Bronchial epithelial cell (primary cell): ENCODE data around the gene MACC1. TPM values are rescaled to one million over a fixed set of nuclear protein-coding genes. Genes with fewer than 3 reads are reported as not detected.

Source experiments
- DNase-seq: peaks from one replicate; pipeline ENCODE4 v3.0.0-alpha.2; 2010; ENCODE audit warnings: low read depth
- FAIRE-seq: peaks from 2 replicates; lab custom pipeline; 2011; peaks lifted over from hg19 to GRCh38; lab: Jason Lieb, UNC
- H3K27me3 ChIP-seq: 2 replicates; pipeline ENCODE4 v1.5.1; 2011; ENCODE audit warnings: low read length; ENCODE audit not compliant: control insufficient read depth, insufficient read depth
- H3K36me3 ChIP-seq: 2 replicates; pipeline ENCODE4 v1.5.1; 2011; ENCODE audit warnings: low read length; ENCODE audit not compliant: control insufficient read depth, insufficient read depth
- H3K4me3 ChIP-seq: 2 replicates; pipeline ENCODE4 v1.5.1; 2011; ENCODE audit warnings: mild to moderate bottlenecking, low read depth, low read length, control low read depth
- total RNA-seq: library from RNA; depleted of rRNA; stranded (reverse); fragments of >200 nt; gene quantifications from 2 replicates; pipeline ENCODE4 v1.2.1, GENCODE V29; 2014
- TF ChIP-seq, protein P1 (sequence below): IDR thresholded peaks from 2 replicates; pipeline ENCODE4 v1.5.1; 2011; ENCODE audit warnings: mild to moderate bottlenecking, moderate library complexity, low read length, control low read depth, inconsistent platforms; ENCODE audit not compliant: insufficient read depth, severe bottlenecking

MACC1 gene
- total RNA-seq, 1 donor from 2014 or later: 15.5 TPM

DNA sequence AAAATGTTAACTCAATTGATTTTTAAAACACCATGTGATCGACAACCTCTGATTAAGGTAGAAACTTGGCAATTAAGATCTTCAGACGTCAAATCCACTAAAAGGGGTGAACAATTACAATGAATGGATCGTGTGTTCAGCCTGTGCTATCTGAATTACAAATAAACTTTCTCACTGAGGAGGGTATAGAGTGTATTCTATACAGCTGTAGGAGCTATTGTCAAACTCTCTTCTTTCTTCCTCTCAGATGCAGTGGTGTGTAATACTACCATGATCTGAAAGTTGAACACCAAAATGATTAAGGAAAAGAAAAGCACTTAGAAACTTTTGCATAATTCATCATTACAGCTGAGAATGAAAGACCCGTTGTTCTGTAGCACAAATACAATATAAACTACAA, 32.2 kb upstream of the MACC1 start:
- TF ChIP-seq, protein P1, sequence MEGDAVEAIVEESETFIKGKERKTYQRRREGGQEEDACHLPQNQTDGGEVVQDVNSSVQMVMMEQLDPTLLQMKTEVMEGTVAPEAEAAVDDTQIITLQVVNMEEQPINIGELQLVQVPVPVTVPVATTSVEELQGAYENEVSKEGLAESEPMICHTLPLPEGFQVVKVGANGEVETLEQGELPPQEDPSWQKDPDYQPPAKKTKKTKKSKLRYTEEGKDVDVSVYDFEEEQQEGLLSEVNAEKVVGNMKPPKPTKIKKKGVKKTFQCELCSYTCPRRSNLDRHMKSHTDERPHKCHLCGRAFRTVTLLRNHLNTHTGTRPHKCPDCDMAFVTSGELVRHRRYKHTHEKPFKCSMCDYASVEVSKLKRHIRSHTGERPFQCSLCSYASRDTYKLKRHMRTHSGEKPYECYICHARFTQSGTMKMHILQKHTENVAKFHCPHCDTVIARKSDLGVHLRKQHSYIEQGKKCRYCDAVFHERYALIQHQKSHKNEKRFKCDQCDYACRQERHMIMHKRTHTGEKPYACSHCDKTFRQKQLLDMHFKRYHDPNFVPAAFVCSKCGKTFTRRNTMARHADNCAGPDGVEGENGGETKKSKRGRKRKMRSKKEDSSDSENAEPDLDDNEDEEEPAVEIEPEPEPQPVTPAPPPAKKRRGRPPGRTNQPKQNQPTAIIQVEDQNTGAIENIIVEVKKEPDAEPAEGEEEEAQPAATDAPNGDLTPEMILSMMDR: no peak
- DNase-seq (no peak), FAIRE-seq (no peak)
- Histone ChIP-seq H3K27me3 (no peaks in the 10 kb centered on the region), H3K36me3 (no peaks in the 10 kb centered on the region), H3K4me3 (no peak overlapping the region)

DNA sequence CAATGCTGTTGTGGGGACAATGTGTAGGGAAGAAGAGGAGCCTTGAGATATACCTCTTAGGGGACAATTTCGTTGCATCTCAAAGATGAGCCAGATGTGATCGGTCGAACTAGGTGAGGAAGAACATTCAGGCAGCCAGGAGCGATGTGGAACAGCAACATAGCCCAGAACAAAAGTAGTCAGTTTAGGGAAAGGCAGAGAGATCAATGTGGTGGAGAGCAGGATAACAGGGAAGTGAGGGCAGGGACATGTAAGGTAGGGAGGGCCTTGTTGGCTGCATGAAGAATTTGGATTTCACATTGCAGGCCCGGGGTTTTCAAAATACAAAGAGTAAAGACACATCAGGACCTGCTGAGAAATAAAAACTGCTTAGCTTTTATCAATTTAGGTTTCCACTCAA, 29.1 kb upstream of the MACC1 start:
- FAIRE-seq (no peak), DNase-seq (no peak)
- TF ChIP-seq, protein P1: no peak
- Histone ChIP-seq H3K4me3 (no peak overlapping the region), H3K36me3 (no peaks in the 10 kb centered on the region), H3K27me3 (no peaks in the 10 kb centered on the region)

DNA sequence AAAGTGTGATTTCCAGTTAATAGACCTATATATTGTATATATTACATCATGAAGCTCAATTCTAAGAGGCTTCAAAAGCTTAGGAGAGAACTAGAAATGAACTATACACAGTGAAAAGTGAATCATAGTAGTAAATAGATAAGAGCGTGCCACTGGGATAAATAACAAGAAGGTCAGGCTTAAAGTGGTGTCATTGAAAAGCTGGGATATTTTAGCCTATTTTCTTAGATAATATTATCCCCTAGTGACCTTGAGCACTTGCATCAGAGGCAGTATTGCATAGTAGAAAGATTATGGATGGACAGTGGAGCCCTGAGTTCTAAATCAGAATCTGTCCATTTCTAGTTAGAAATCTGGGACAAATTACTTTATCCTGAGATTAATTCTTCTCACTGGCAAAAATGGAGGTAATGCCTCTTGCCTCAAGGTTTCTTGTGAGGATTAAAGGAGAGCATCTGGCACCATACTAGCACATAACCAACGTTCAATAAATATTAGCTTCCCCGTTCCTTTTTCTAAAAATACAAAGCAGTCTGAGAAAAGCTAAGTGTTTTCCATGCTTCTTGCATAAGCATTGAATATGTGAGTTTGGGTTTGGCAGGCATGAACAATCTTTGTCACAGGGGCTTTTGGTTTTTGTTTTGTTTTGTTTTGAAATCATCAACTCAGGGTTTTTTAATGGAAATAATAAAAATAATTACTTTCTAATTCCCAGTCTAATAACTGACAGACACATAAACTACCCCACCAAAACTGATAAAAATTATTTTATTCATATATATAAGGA, 27.3 kb upstream of the MACC1 start:
- DNase-seq (no peak), FAIRE-seq (no peak)
- Histone ChIP-seq H3K4me3 (no peak overlapping the region), H3K36me3 (no peaks in the 10 kb centered on the region), H3K27me3 (no peaks in the 10 kb centered on the region)
- TF ChIP-seq, protein P1: no peak

DNA sequence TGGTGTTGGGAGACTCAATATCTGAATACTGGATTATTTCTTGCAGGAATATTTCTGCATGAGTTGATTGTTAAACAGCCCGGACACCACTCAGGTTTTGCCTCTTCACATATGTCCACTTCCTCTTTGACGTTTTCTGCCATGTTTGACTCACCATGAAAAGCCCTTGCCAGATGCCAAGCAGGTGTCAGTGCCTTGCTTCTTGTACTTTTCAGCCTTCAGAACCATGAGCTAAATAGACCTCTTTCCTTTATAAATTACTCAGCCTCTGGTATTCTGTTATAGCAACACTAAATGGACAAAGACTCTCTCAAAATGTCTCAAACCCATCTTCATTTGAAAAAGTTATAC, 24.7 kb upstream of the MACC1 start:
- FAIRE-seq: no peak
- Histone ChIP-seq H3K4me3 (no peak overlapping the region), H3K36me3 (no peaks in the 10 kb centered on the region), H3K27me3 (no peaks in the 10 kb centered on the region)
- peak; percentile 65 for DNase-seq
- TF ChIP-seq, protein P1: no peak

DNA sequence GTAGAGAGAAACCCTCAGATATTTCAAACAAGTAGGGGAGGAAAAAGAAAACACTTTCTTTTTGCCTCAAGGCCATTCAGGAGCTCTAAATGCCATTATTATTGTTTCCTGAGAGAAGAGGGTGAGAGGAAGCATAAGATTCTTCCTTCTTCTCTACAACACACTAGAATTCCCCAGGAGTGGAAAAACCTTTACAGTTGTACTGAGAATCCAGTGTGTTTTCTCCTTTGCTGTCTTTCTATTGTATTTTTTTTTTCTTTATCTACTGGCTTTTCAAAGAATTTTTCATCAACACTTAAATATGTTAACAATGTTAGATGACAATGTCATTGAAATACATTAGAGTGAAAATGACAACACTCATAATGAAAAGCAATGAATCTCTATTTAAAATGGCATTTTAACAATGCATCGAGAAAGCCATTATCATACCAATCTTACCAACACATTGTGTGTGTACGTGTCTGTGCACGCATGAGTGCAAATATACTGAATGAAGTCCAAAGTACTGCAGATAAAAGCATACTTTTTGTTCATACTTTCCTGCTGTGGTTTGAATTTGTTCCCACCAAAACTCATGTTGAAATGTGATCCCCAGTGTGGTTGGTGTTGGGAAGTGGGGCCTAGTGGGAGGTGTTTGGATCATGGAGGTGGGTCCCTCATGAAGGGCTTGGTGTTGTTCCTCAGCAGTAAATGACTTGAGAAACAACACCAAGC, 24.2 kb upstream of the MACC1 start:
- peak; percentile 88 for DNase-seq
- TF ChIP-seq, protein P1: no peak
- H3K4me3 ChIP-seq: no peak overlapping the region
- no peaks in the 10 kb centered on the region for H3K36me3 ChIP-seq
- no peaks in the 10 kb centered on the region for H3K27me3 ChIP-seq
- FAIRE-seq: no peak
